T-cell (primary cell): ENCODE data around the gene EID3. TPM values are rescaled to one million over a fixed set of nuclear protein-coding genes. Genes with fewer than 3 reads are reported as not detected.
A peak's percentile ranks its signal among the peaks of the same experiment; 100 is the strongest.
"Not testable (repeated sequence)": the region's sequence is repeated elsewhere in the genome, so short reads cannot be mapped to it uniquely, and the experiment has no call there.

Experiments used
- ATAC-seq, 4 experiments: fragments of 200-7000 bp in 3 of 4; fragments of 150-1000 bp in 1 of 4; cut with Tn5 transposase; replicated peaks in 1 of 4; 1 replicate in 3 of 4; 2 replicates in 1 of 4; pipeline ENCODE4 v1.10.0; 2021; ENCODE audit warnings: moderate library complexity in 3 of 4, mild to moderate bottlenecking in 2 of 4, moderate number of reproducible peaks in 1 of 4
- CTCF ChIA-PET, 2 donors: fragments of 300-600 bp; sonication (Branson Sonifier 250); formaldehyde crosslinking; loops; one replicate each; lab custom pipeline; 2022; ENCODE audit warnings: antibody characterized with exemption in 2 of 2; lab: Charles Lee
- POLR2A ChIA-PET, 2 donors: fragments of 300-600 bp; sonication (Branson Sonifier 250); formaldehyde crosslinking; loops; one replicate each; lab custom pipeline; 2022; ENCODE audit warnings: antibody characterized with exemption in 2 of 2; lab: Charles Lee
- DNase-seq, 35 experiments: peaks; one replicate each; pipeline versions ENCODE4 v3.0.0 to v3.0.0-alpha.2; 2013 to 2023
- H3K27ac ChIP-seq: one replicate; pipeline ENCODE4 v1.5.1; 2013; ENCODE audit warnings: low read length
- H3K27me3 ChIP-seq, 2 experiments: replicated peaks in 1 of 2; 1 replicate in 1 of 2; 2 replicates in 1 of 2; pipeline versions ENCODE4 v1.6.1 to v1.7.0; 2013; ENCODE audit warnings: low read length in 1 of 2, mixed read lengths in 1 of 2; ENCODE audit not compliant: control insufficient read depth in 2 of 2, insufficient read depth in 2 of 2; ENCODE audit errors: extremely low read depth in 1 of 2
- H3K36me3 ChIP-seq, 2 donors: 1 replicate in 1 of 2; 2 replicates in 1 of 2; pipeline versions ENCODE4 v1.6.1 to v1.7.0; 2013; ENCODE audit warnings: low read length in 1 of 2; ENCODE audit not compliant: control insufficient read depth in 2 of 2, insufficient read depth in 1 of 2; ENCODE audit errors: extremely low read depth in 1 of 2
- H3K4me1 ChIP-seq, 2 experiments: 1 replicate in 1 of 2; 2 replicates in 1 of 2; pipeline versions ENCODE4 v1.6.1 to v1.7.0; 2013; ENCODE audit warnings: low read length in 2 of 2, mixed read lengths in 1 of 2; ENCODE audit not compliant: insufficient read depth in 2 of 2, control insufficient read depth in 1 of 2; ENCODE audit errors: extremely low read depth in 1 of 2
- H3K4me3 ChIP-seq, 2 donors: 1 replicate in 1 of 2; 2 replicates in 1 of 2; pipeline versions ENCODE4 v1.5.1 to v1.7.0; 2013; ENCODE audit warnings: mild to moderate bottlenecking in 2 of 2, low read length in 1 of 2, moderate library complexity in 1 of 2; ENCODE audit not compliant: control insufficient read depth in 1 of 2; ENCODE audit errors: extremely low read depth in 1 of 2
- H3K9me3 ChIP-seq: 2 replicates; pipeline ENCODE4 v1.7.0; 2013
- H3K27ac Mint-ChIP-seq, 2 donors: one replicate each; pipeline ENCODE4 v1.8.0; 2020 to 2021; ENCODE audit warnings: mild to moderate bottlenecking in 2 of 2, mixed read lengths in 2 of 2
- H3K27me3 Mint-ChIP-seq, 2 donors: one replicate each; pipeline ENCODE4 v1.8.0; 2021 to 2022; ENCODE audit warnings: mixed read lengths in 2 of 2
- H3K36me3 Mint-ChIP-seq: one replicate; pipeline ENCODE4 v1.8.0; 2021; ENCODE audit warnings: mixed read lengths
- H3K4me1 Mint-ChIP-seq, 3 donors: one replicate each; pipeline ENCODE4 v1.8.0; 2020 to 2022; ENCODE audit warnings: mixed read lengths in 3 of 3, mild to moderate bottlenecking in 1 of 3
- H3K4me3 Mint-ChIP-seq, 3 donors: one replicate each; pipeline ENCODE4 v1.8.0; 2020 to 2022; ENCODE audit warnings: mild to moderate bottlenecking in 3 of 3, mixed read lengths in 3 of 3, moderate library complexity in 3 of 3
- H3K9me3 Mint-ChIP-seq, 3 donors: one replicate each; pipeline ENCODE4 v1.8.0; 2020 to 2022; ENCODE audit warnings: mixed read lengths in 3 of 3
- WGBS: methylation state at CpG from one replicate; pipeline ENCODE4 v1.1.5; 2013; ENCODE audit warnings: missing lambda C conversion rate; ENCODE audit not compliant: insufficient coverage; 5-methylcytosine and 5-hydroxymethylcytosine counted together
- total RNA-seq, 35 experiments: library from RNA in 6 of 35; stranded (reverse) in 6 of 35; fragments of 120-200 nt in 1 of 35; gene quantifications; one replicate each; pipeline versions ENCODE4 v1.2.1 to v1.2.4 and lab custom pipeline; 2013 to 2026

The EID3 gene
- total RNA-seq: 10 to 100 TPM in 2 of 5 donors, 1 to 10 TPM in 3; 5.6 to 13.0 (median 6.0) TPM
- 14.3 TPM for total RNA-seq (2013)
- total RNA-seq (lab: John Stamatoyannopoulos, UW): 5.5 to 23.4 (median 16.0) reads per million in 29 experiments

DNA sequence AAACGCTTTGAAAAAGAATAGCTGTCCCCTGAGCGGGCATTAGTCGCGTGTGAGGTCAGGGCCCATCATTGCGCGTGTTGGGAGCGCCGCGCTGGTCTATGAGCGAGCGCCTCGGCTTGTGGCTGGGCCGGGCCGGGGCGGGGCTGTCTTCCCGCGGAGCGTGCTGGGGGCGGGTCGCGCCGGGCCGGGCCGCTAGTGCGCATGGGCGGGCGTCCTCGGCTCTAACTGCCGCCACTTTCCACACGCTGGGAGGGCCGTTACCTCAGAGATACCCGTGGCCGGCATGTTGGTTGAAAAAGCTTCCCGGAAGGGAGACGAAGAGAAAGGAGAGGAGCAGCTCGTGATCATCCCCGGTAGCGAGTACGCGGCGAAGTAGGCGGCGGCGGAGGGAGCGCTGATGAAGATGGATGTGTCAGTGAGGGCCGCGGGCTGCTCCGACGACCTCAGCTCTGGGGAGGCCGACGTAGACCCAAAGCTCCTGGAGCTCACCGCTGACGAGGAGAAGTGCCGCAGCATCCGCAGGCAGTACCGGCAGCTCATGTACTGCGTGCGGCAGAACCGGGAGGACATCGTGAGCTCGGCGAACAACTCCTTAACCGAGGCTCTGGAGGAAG lies at the start of gene EID3:
EID3 (plus strand) TSS at position 202 of the 614 bp plus-strand sequence; CDS start at position 398, 196 bp downstream.
- no peaks in the 10 kb centered on the region for H3K27me3 ChIP-seq
- H3K27me3 Mint-ChIP-seq: no peaks in the 10 kb centered on the region
- peaks cover 60 to 61% (median 61%) of the 10 kb centered on the region in 3 donors for H3K4me1 Mint-ChIP-seq
- peak within 1 kb of the TSS; percentile 56 to 74 for H3K4me3 ChIP-seq
- ATAC-seq (peak; percentile 93 to 98 (median 96)), DNase-seq (peak; percentile 78 to 95 (median 88))
- peak within 1 kb of the TSS; percentile 80 for H3K27ac ChIP-seq
- H3K9me3 ChIP-seq: no peaks in the 10 kb centered on the region
- no peaks in the 10 kb centered on the region for H3K36me3 ChIP-seq
- H3K4me1 ChIP-seq: peaks cover 14 to 17% of the 10 kb centered on the region in 2 experiments
- H3K4me3 Mint-ChIP-seq: peak within 1 kb of the TSS; percentile 90 to 96 (median 91)
- H3K36me3 Mint-ChIP-seq: peaks cover 8% of the 10 kb centered on the region
- POLR2A ChIA-PET: interaction anchor here (0.5 to 4.1 kb wide), 10 partner anchors 12 to 603 kb away, joined by 3 to 52 read pairs (median 4); no protein-coding TSS in a partner anchor
- WGBS: 30% methylated on average over 59 of the region's 63 CpGs
- CTCF ChIA-PET: interaction anchor here (0.5 to 4.1 kb wide), 6 partner anchors 9 to 344 kb away, joined by 3 to 62 read pairs (median 3); partner anchors contain the start of gene TXNRD1 (in 1 of the 2)
- H3K9me3 Mint-ChIP-seq: no peaks in the 10 kb centered on the region
- H3K27ac Mint-ChIP-seq: peak within 1 kb of the TSS; percentile 93 to 95

DNA sequence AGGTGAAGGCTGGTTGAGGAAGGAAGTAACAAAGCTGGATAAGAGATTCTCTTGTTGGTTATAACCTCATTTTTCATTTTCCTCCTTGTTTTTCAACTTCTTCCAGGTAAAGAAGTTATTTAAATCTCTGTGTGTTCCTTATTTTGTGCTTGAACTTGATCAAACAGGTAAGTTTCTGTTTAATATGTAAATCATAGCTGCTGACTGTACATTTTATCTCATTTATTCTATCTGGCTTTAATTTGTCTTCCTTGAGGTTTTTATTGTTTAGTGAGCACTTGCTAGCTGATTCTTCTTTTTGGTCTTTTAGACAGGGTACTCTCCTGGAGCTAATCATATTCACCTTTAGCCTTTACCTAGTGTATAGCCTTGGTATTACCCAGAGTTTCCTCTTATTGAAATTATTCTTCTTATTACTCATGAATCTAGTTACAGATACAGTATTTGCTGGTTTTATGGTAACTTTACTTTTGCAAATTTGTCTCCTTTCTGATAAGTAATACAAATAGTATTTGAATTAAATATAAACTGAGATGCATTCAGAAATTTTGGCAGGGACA lies 45.5 kb upstream of the EID3 start:
- Mint-ChIP-seq H3K36me3 (no peaks in the 10 kb centered on the region), H3K4me3 (no peak overlapping the region), H3K9me3 (no peaks in the 10 kb centered on the region), H3K27ac (no peak overlapping the region), H3K4me1 (no peaks in the 10 kb centered on the region), H3K27me3 (no peaks in the 10 kb centered on the region)
- Histone ChIP-seq H3K27ac (no peak overlapping the region), H3K9me3 (no peaks in the 10 kb centered on the region), H3K4me3 (no peak overlapping the region), H3K27me3 (no peaks in the 10 kb centered on the region), H3K36me3 (no peaks in the 10 kb centered on the region), H3K4me1 (no peaks in the 10 kb centered on the region)
- DNase-seq: no peak
- ChIA-PET POLR2A (no interaction called here), CTCF (interaction anchor here (0.7 to 0.9 kb wide), 3 partner anchors 10 to 116 kb away, joined by 3 to 7 read pairs (median 3); no protein-coding TSS in a partner anchor)
- no peak for ATAC-seq

DNA sequence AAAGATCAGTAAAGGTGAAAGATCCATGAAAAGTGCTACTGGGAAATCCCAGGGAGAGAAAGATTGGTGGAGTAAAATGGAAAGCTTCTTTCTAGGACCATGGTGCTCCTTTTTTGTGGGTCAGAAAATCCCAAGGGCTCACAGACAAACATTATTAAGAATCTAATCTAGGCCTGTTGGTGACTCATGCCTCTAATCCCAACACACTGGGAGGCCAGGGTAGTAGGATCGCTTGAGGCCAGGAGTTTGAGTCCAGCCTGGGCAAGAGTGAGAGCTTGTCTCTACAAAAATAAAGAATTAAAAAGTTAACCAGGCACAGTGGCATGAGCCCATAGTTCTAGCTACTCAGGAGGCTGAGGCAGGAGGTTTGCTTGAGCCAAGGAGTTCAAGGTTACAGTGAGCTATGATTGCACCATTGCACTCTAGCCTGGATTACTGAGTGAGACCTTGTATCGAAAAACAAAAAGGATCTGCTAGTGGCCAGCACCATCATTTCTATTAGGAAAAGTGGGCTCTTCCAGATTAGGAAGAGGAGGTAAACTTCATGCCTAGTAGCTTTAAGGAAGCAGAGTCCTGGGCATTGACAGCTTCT lies 45.0 kb upstream of the EID3 start:
- no peaks in the 10 kb centered on the region for H3K36me3 Mint-ChIP-seq

DNA sequence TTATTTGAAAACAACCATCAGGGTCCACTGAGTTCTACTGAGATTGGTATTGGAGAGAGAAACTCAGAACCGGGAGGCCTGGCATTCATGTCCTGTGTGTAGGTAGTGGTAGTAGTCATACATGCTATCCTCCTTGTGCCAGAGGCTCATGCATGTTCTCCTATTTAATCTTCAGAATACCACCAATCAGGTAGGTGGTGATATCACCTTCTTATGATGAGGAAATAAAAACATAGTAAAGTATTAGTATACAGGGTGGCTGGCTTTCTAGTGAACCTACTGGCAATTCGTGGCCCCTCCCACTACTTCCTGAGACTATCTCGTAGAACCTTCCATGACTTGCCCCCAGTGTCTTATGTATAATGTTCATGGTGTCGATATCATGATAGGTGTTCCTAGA lies 40.5 kb upstream of the EID3 start:
- Histone ChIP-seq H3K9me3 (no peaks in the 10 kb centered on the region), H3K27ac (no peak overlapping the region), H3K4me1 (no peaks in the 10 kb centered on the region), H3K27me3 (no peaks in the 10 kb centered on the region), H3K36me3 (no peaks in the 10 kb centered on the region), H3K4me3 (no peak overlapping the region)
- no peaks in the 10 kb centered on the region for H3K4me1 Mint-ChIP-seq
- ChIA-PET CTCF (no interaction called here), POLR2A (no interaction called here)
- ATAC-seq (no peak), DNase-seq (no peak)
- H3K27ac Mint-ChIP-seq: no peak overlapping the region
- no peaks in the 10 kb centered on the region for H3K9me3 Mint-ChIP-seq
- no peaks in the 10 kb centered on the region for H3K27me3 Mint-ChIP-seq
- H3K4me3 Mint-ChIP-seq: no peak overlapping the region
- H3K36me3 Mint-ChIP-seq: no peaks in the 10 kb centered on the region
- no CpG with 5 or more reads among the region's 4 CpGs for WGBS

More for the DNA sequence above, 45.0 kb upstream of the EID3 start:
- Histone ChIP-seq H3K9me3 (no peaks in the 10 kb centered on the region), H3K4me3 (no peak overlapping the region), H3K27ac (no peak overlapping the region), H3K27me3 (no peaks in the 10 kb centered on the region), H3K4me1 (no peaks in the 10 kb centered on the region), H3K36me3 (no peaks in the 10 kb centered on the region)
- ChIA-PET POLR2A (no interaction called here), CTCF (interaction anchor here (0.8 to 0.9 kb wide), 2 partner anchors 62 to 116 kb away, joined by 3 read pairs; no protein-coding TSS in a partner anchor)
- no peak for DNase-seq
- Mint-ChIP-seq H3K27me3 (no peaks in the 10 kb centered on the region), H3K9me3 (no peaks in the 10 kb centered on the region), H3K4me1 (no peaks in the 10 kb centered on the region), H3K4me3 (no peak overlapping the region), H3K27ac (no peak overlapping the region)
- WGBS: 100% methylated on average over 1 of the region's 2 CpGs
- ATAC-seq: no peak

DNA sequence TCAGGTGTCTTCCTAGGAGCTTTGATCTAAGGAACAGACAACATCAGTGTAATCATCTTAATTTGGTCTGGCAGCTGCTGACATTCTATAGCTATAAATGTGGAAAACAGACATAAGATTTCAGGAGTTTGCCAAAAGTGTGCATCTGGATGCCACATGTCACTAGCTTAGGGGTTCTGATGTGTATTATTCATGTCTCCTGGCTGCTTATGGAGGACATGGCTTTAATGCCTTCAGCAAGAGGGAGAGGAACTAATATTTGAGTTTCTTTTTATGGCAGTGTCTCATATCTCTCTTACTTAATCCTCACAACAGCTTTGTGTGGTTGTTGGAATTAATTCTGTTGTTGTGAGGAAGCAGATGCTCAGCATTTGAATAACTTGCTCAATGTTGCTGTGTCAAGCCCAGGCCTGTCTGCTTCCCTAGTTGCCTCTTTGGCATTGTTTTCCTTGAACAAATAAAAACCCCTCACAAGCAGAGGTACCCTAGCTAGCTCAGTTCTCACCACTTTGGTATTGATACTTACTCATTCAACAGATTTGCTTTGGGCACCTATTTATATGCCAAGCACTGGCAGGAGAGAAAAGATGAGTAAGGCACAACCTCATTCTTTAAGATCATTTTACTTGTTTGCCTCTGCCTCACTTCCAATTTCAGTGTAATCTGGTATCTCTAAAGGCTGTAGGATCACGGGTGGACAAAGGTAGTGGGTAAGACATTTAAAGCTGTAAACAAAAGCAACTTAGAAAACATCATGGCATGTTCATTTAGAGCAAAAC lies 39.8 kb upstream of the EID3 start:
- no peaks in the 10 kb centered on the region for H3K4me1 Mint-ChIP-seq
- no peak overlapping the region for H3K4me3 Mint-ChIP-seq
- no peak overlapping the region for H3K4me3 ChIP-seq
- POLR2A ChIA-PET: no interaction called here
- no peaks in the 10 kb centered on the region for H3K9me3 Mint-ChIP-seq
- CTCF ChIA-PET: no interaction called here
- no peaks in the 10 kb centered on the region for H3K9me3 ChIP-seq
- no peaks in the 10 kb centered on the region for H3K27me3 ChIP-seq
- 100% methylated on average over 1 of the region's 1 CpG for WGBS
- ATAC-seq (no peak), DNase-seq (no peak)
- no peaks in the 10 kb centered on the region for H3K4me1 ChIP-seq
- no peak overlapping the region for H3K27ac Mint-ChIP-seq
- H3K27ac ChIP-seq: no peak overlapping the region
- no peaks in the 10 kb centered on the region for H3K36me3 ChIP-seq
- no peaks in the 10 kb centered on the region for H3K36me3 Mint-ChIP-seq
- peaks cover 0 to 1% of the 10 kb centered on the region in 2 donors for H3K27me3 Mint-ChIP-seq

DNA sequence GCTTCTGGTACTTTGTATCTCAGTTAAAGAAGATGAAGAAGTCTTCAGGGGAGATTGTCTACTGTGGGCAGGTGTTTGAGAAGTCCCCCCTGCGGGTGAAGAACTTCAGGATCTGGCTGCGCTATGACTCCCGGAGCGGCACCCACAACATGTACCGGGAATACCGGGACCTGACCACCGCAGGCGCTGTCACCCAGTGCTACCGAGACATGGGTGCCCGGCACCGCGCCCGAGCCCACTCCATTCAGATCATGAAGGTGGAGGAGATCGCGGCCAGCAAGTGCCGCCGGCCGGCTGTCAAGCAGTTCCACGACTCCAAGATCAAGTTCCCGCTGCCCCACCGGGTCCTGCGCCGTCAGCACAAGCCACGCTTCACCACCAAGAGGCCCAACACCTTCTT lies 38.1 kb upstream of the EID3 start:
- H3K4me3 Mint-ChIP-seq, POLR2A ChIA-PET, H3K9me3 ChIP-seq, H3K27me3 Mint-ChIP-seq, H3K36me3 Mint-ChIP-seq, H3K9me3 Mint-ChIP-seq, H3K36me3 ChIP-seq, H3K4me1 Mint-ChIP-seq, H3K27me3 ChIP-seq, H3K4me1 ChIP-seq, CTCF ChIA-PET, H3K4me3 ChIP-seq, H3K27ac ChIP-seq, ATAC-seq, H3K27ac Mint-ChIP-seq: not testable (repeated sequence)
- DNase-seq: peak in 1 of 35 experiments; percentile 7
- WGBS: no CpG with 5 or more reads among the region's 24 CpGs
